ENCODE results near the gene THAP7. TPM values are rescaled to one million over a fixed set of nuclear protein-coding genes. Genes with fewer than 3 reads are reported as not detected.

The THAP7 gene
- total and polyA plus RNA-seq, 2 of the 13 experiments (the other 11 are each of a cell fraction or from before 2014, with no cell fraction given), result 13.0 to 25.5 TPM

- no peak for TF ChIP-seq E2F2 (CRISPR knock-in tag; IDR thresholded peaks at IDR 0.05; ENCODE audit: borderline replicate concordance)
- TF ChIP-seq ZNF577 (CRISPR knock-in tag; IDR thresholded peaks at IDR 0.05; ENCODE audit: borderline replicate concordance, low read depth), result no peak
- TF ChIP-seq MEIS2 (CRISPR knock-in tag; IDR thresholded peaks at IDR 0.05), result no peak
- peak; percentile 20; the same call in 1 of the 2 replicates for TF ChIP-seq ZNF574 (CRISPR knock-in tag; IDR thresholded peaks at IDR 0.05)
- TF ChIP-seq ZNF451 (CRISPR knock-in tag; IDR thresholded peaks at IDR 0.05), result no peak
- 0 out of 2 replicates have a peak, but pooled peaks have one; percentile 6 for TF ChIP-seq ZNF44 (CRISPR knock-in tag; IDR thresholded peaks at IDR 0.05)
- no peak for TF ChIP-seq TARDBP (CRISPR knock-in tag; IDR thresholded peaks at IDR 0.05)
- TF ChIP-seq CEBPZ (IDR thresholded peaks at IDR 0.05; ENCODE audit: low read length), result no peak
- no peak for TF ChIP-seq ZMAT3 (CRISPR knock-in tag; conservative IDR thresholded peaks at IDR 0.05)
- TF ChIP-seq SETDB1 (CRISPR knock-in tag; IDR thresholded peaks at IDR 0.05; ENCODE audit: borderline replicate concordance), result no peak
- 0 out of 2 replicates have a peak, but pooled peaks have one; percentile 6 for TF ChIP-seq ZNF335 (CRISPR knock-in tag; IDR thresholded peaks at IDR 0.05)
- no peak for TF ChIP-seq SOX13 (IDR thresholded peaks at IDR 0.05)
- no peak for TF ChIP-seq SOX13 (CRISPR knock-in tag; conservative IDR thresholded peaks at IDR 0.05 in 1 of 2, IDR thresholded peaks at IDR 0.05 in 1 of 2)
- peak; percentile 47; the same call in 1 of the 2 replicates for TF ChIP-seq NR2F2 (IDR thresholded peaks at IDR 0.05; ENCODE audit: borderline replicate concordance, low read depth)
- no peak for TF ChIP-seq ATF2 (CRISPR knock-in tag; IDR thresholded peaks at IDR 0.05)
- TF ChIP-seq RFX3 (CRISPR knock-in tag; IDR thresholded peaks at IDR 0.05), result no peak
- TF ChIP-seq ZBTB10 (CRISPR knock-in tag; IDR thresholded peaks at IDR 0.05; ENCODE audit: borderline replicate concordance), result no peak
Measured at GRCh38 chr22:20951932-20952380, 50.0 kb downstream of the THAP7 start (continued).
